ENCODE measurements around the gene KCNE4.

KCNE4 gene

GRCh38 chr2:223102450-223102849, 50.5 kb downstream of the KCNE4 start:
- Histone ChIP-seq H3K4me3 (ENCODE audit: low read length) (no peak overlapping the region), H3K4me2 (ENCODE audit: low read length) (no peak overlapping the region), H3K9me3 (ENCODE audit: control insufficient read depth, insufficient read depth, low read length) (no peaks in the 10 kb centered on the region)

GRCh38 chr2:223104336-223105132, 52.5 kb downstream of the KCNE4 start:
- Histone ChIP-seq H3K27ac (ENCODE audit: low read depth, low read length) (no peak overlapping the region), H3K79me2 (ENCODE audit: control insufficient read depth, low read length) (no peaks in the 10 kb centered on the region)
- no peak for TF ChIP-seq EZH2phosphoT487 (IDR thresholded peaks at IDR 0.05; ENCODE audit: borderline replicate concordance, low read length)
- no peak for TF ChIP-seq CTCF (IDR thresholded peaks at IDR 0.05; ENCODE audit: low read depth, low read length, poor library complexity, severe bottlenecking)

More at GRCh38 chr2:223102450-223102849, 50.5 kb downstream of the KCNE4 start:
- Histone ChIP-seq H3K36me3 (ENCODE audit: control insufficient read depth, low read length) (no peaks in the 10 kb centered on the region), H4K20me1 (ENCODE audit: control insufficient read depth, insufficient read depth, low read depth, low read length) (no peaks in the 10 kb centered on the region), H3K9me2 (replicated peaks; ENCODE audit: control insufficient read depth, low read length) (no peaks in the 10 kb centered on the region), H3F3A (ENCODE audit: control insufficient read depth, insufficient read depth) (no peaks in the 10 kb centered on the region), H3K4me1 (ENCODE audit: control insufficient read depth, low read length) (no peaks in the 10 kb centered on the region), H3K27me3 (ENCODE audit: control insufficient read depth, low read length) (no peaks in the 10 kb centered on the region), H3K27ac (ENCODE audit: low read depth, low read length) (no peak overlapping the region), H3K79me2 (ENCODE audit: control insufficient read depth, low read length) (no peaks in the 10 kb centered on the region)
- no peak for TF ChIP-seq EZH2phosphoT487 (IDR thresholded peaks at IDR 0.05; ENCODE audit: borderline replicate concordance, low read length)
- no peak for TF ChIP-seq CTCF (IDR thresholded peaks at IDR 0.05; ENCODE audit: low read depth, low read length, poor library complexity, severe bottlenecking)

More at GRCh38 chr2:223104336-223105132, 52.5 kb downstream of the KCNE4 start:
- Histone ChIP-seq H3K4me2 (ENCODE audit: low read length) (no peak overlapping the region), H3K4me1 (ENCODE audit: control insufficient read depth, low read length) (no peaks in the 10 kb centered on the region), H3K27me3 (ENCODE audit: control insufficient read depth, low read length) (no peaks in the 10 kb centered on the region), H3K4me3 (ENCODE audit: low read length) (no peak overlapping the region), H3K9me2 (replicated peaks; ENCODE audit: control insufficient read depth, low read length) (no peaks in the 10 kb centered on the region), H3F3A (ENCODE audit: control insufficient read depth, insufficient read depth) (no peaks in the 10 kb centered on the region), H3K9me3 (ENCODE audit: control insufficient read depth, insufficient read depth, low read length) (no peaks in the 10 kb centered on the region), H3K36me3 (ENCODE audit: control insufficient read depth, low read length) (no peaks in the 10 kb centered on the region), H4K20me1 (ENCODE audit: control insufficient read depth, insufficient read depth, low read depth, low read length) (no peaks in the 10 kb centered on the region)
